OCI-LY7 (cell line): ENCODE data around the gene SH3PXD2A. TPM values are rescaled to one million over a fixed set of nuclear protein-coding genes. Genes with fewer than 3 reads are reported as not detected.

Experiments
- BruUV-seq: library from RNA; stranded (reverse); fragments of 400-500 nt; replicated peaks from 2 replicates; lab custom pipeline; 2021; lab: Mats Ljungman, UMichigan
- CTCF ChIA-PET: fragments of 300-600 bp; sonication (Branson Sonifier 250); formaldehyde crosslinking; loops from one replicate; lab custom pipeline; 2022; ENCODE audit warnings: antibody characterized with exemption; ENCODE audit not compliant: unreplicated experiment; lab: Charles Lee
- POLR2A ChIA-PET: fragments of 300-600 bp; sonication (Branson Sonifier 250); formaldehyde crosslinking; loops from one replicate; lab custom pipeline; 2022; ENCODE audit warnings: antibody characterized with exemption; lab: Charles Lee
- DNase-seq: peaks from one replicate; pipeline ENCODE4 v3.0.0-alpha.2; 2015; ENCODE audit warnings: low spot score
- H2AFZ ChIP-seq: fragments of 200-600 bp; sonication (generic), shearing (Covaris generic); 2 replicates; pipeline ENCODE4 v1.6.1; 2014; ENCODE audit warnings: mild to moderate bottlenecking, antibody characterized with exemption, low read length, moderate library complexity
- H3K27ac ChIP-seq: fragments of 200-600 bp; sonication (generic); 2 replicates; pipeline ENCODE4 v1.5.1; 2014; ENCODE audit warnings: mixed run types, low read depth, mild to moderate bottlenecking, moderate library complexity, low read length, inconsistent platforms; ENCODE audit not compliant: poor library complexity, severe bottlenecking
- H3K36me3 ChIP-seq: fragments of 200-600 bp; sonication (generic); 2 replicates; pipeline ENCODE4 v1.6.1; 2014; ENCODE audit warnings: mild to moderate bottlenecking, antibody characterized with exemption, low read length, moderate library complexity, mixed read lengths; ENCODE audit not compliant: insufficient read depth
- H3K4me1 ChIP-seq: fragments of 200-600 bp; sonication (generic); 2 replicates; pipeline ENCODE4 v1.5.1; 2014; ENCODE audit warnings: mild to moderate bottlenecking, low read length; ENCODE audit not compliant: insufficient read depth, poor library complexity, severe bottlenecking
- H3K4me2 ChIP-seq: fragments of 200-600 bp; sonication (generic); 2 replicates; pipeline ENCODE4 v1.6.1; 2014; ENCODE audit warnings: mild to moderate bottlenecking, low read length
- H3K4me3 ChIP-seq: fragments of 200-600 bp; sonication (generic); 2 replicates; pipeline ENCODE4 v1.5.1; 2014; ENCODE audit warnings: mild to moderate bottlenecking, low read depth, low read length; ENCODE audit not compliant: poor library complexity, severe bottlenecking
- H3K79me2 ChIP-seq: fragments of 200-600 bp; sonication (generic); 2 replicates; pipeline ENCODE4 v1.6.1; 2016; ENCODE audit warnings: low read depth, mild to moderate bottlenecking, low read length, moderate library complexity, mixed read lengths; ENCODE audit not compliant: insufficient read depth
- H3K9me2 ChIP-seq: fragments of 200-600 bp; sonication (generic); 2 replicates; pipeline ENCODE4 v1.6.1; 2016; ENCODE audit warnings: mild to moderate bottlenecking, low read length, mixed read lengths; ENCODE audit not compliant: insufficient read depth
- H3K9me3 ChIP-seq: fragments of 200-600 bp; sonication (generic); 2 replicates; pipeline ENCODE4 v1.6.1; 2014; ENCODE audit warnings: mild to moderate bottlenecking, mixed run types, low read length, mixed read lengths
- H4K20me1 ChIP-seq: fragments of 200-600 bp; sonication (generic); 2 replicates; pipeline ENCODE4 v1.6.1; 2014; ENCODE audit warnings: mild to moderate bottlenecking, antibody characterized with exemption, low read length, moderate library complexity, mixed read lengths; ENCODE audit not compliant: insufficient read depth
- CTCF ChIP-seq: fragments of 200-600 bp; sonication (generic); conservative IDR thresholded peaks from 2 replicates; pipeline ENCODE4 v1.5.1; 2014; ENCODE audit warnings: mild to moderate bottlenecking, antibody characterized with exemption, low read length, moderate library complexity, mixed read lengths
- EZH2phosphoT487 ChIP-seq: fragments of 200-600 bp; sonication (generic); IDR thresholded peaks from 2 replicates; pipeline ENCODE4 v1.6.1; 2018; ENCODE audit warnings: low read depth, borderline replicate concordance, mild to moderate bottlenecking, mixed run types, antibody characterized with exemption, low read length, moderate library complexity, mixed read lengths
- intact Hi-C: fragments of 100-400 bp; cut with micrococcal nuclease; formaldehyde crosslinking; loops from one replicate; pipeline ENCODE4 v1.10.0; 2022; ENCODE audit not compliant: unreplicated experiment
- total RNA-seq, 2 experiments: library from RNA; depleted of rRNA in 1 of 2; stranded (reverse); fragments of >200 nt in 1 of 2; shearing (Covaris generic) in 1 of 2; gene quantifications; 2 replicates each; pipeline ENCODE4 v1.2.3, GENCODE V29; 2014 to 2022

Gene SH3PXD2A
- total RNA-seq, 2 experiments from 2014 or later: 0.85 to 5.9 TPM

GRCh38 chr10:103592186-103593021 lies 263.0 kb downstream of the SH3PXD2A start:
- BruUV-seq: no TSS peak
- Histone ChIP-seq H3K9me3 (no peaks in the 10 kb centered on the region), H3K27ac (no peak overlapping the region), H2AFZ (no peak overlapping the region), H4K20me1 (no peaks in the 10 kb centered on the region), H3K4me2 (no peak overlapping the region), H3K9me2 (no peaks in the 10 kb centered on the region), H3K4me3 (no peak overlapping the region), H3K36me3 (no peaks in the 10 kb centered on the region), H3K79me2 (no peaks in the 10 kb centered on the region), H3K4me1 (no peaks in the 10 kb centered on the region)
- ChIA-PET POLR2A (no interaction called here), CTCF (interaction anchor here (0.6 to 1.0 kb wide), 2 partner anchors 93 to 107 kb away, joined by 3 to 4 read pairs; no protein-coding TSS in a partner anchor)
- DNase-seq: peak; percentile 74
- TF ChIP-seq EZH2phosphoT487: no peak
- peak; percentile 88 for TF ChIP-seq CTCF
- intact Hi-C loops: loop anchor here (1.0 to 10.0 kb wide), 4 partner anchors 85 to 262 kb away; partner anchors contain the start of gene SH3PXD2A

- Histone ChIP-seq H3K36me3 (no peaks in the 10 kb centered on the region), H4K20me1 (no peaks in the 10 kb centered on the region), H3K4me1 (no peaks in the 10 kb centered on the region), H3K79me2 (no peaks in the 10 kb centered on the region), H3K4me2 (no peak overlapping the region), H3K4me3 (no peak overlapping the region), H3K9me2 (no peaks in the 10 kb centered on the region), H3K9me3 (no peaks in the 10 kb centered on the region), H2AFZ (no peak overlapping the region), H3K27ac (no peak overlapping the region)
- no TSS peak for BruUV-seq
- CTCF ChIA-PET: no interaction called here
- intact Hi-C loops: loop anchor here (10.0 kb wide), 1 partner anchor 264 kb away; the partner anchor contains the start of gene SH3PXD2A
- DNase-seq: no peak
- POLR2A ChIA-PET: no interaction called here
- TF ChIP-seq CTCF: no peak
- TF ChIP-seq EZH2phosphoT487: no peak
Observed at GRCh38 chr10:103590744-103591291, 264.6 kb downstream of the SH3PXD2A start.
